PC-3 (cell line): Measurements from ENCODE around the gene NFIX. TPM values are rescaled to one million over a fixed set of nuclear protein-coding genes. Genes with fewer than 3 reads are reported as not detected.
A peak's percentile ranks its signal among the peaks of the same experiment; 100 is the strongest.

Source experiments
- ATAC-seq: fragments of 200-7000 bp; cut with Tn5 transposase; 2 replicates; pipeline ENCODE4 v1.9.1; 2020; ENCODE audit warnings: mild to moderate bottlenecking, moderate library complexity
- BruUV-seq: library from RNA; stranded (reverse); fragments of 400-500 nt; replicated peaks from 2 replicates; lab custom pipeline; 2021; lab: Mats Ljungman, UMichigan
- CTCF ChIA-PET: fragments of 300-600 bp; sonication (Branson Sonifier 250); formaldehyde crosslinking; loops from one replicate; lab custom pipeline; 2022; ENCODE audit warnings: antibody characterized with exemption; lab: Charles Lee
- POLR2A ChIA-PET: fragments of 300-600 bp; sonication (Branson Sonifier 250); formaldehyde crosslinking; loops from one replicate; lab custom pipeline; 2022; ENCODE audit warnings: antibody characterized with exemption; ENCODE audit not compliant: unreplicated experiment; lab: Charles Lee
- DNase-seq: peaks from one replicate; pipeline ENCODE4 v3.0.0-alpha.2; 2015
- H2AFZ ChIP-seq: fragments of 300-600 bp; sonication (generic); 2 replicates; pipeline ENCODE4 v1.6.0; 2016; ENCODE audit warnings: antibody characterized with exemption, low read length
- H3F3A ChIP-seq: fragments of 300-600 bp; sonication (generic); one replicate; pipeline ENCODE4 v1.6.0; 2017; ENCODE audit warnings: antibody characterized with exemption, low read length, control low read depth, mild to moderate bottlenecking; ENCODE audit not compliant: unreplicated experiment
- H3K27ac ChIP-seq: fragments of 300-600 bp; sonication (generic); 2 replicates; pipeline ENCODE4 v1.5.1; 2016; ENCODE audit warnings: mild to moderate bottlenecking, low read length
- H3K27me3 ChIP-seq: fragments of 300-600 bp; sonication (generic); 2 replicates; pipeline ENCODE4 v1.6.1; 2016; ENCODE audit warnings: low read length, mixed read lengths
- H3K36me3 ChIP-seq: fragments of 300-600 bp; sonication (generic); 2 replicates; pipeline ENCODE4 v1.6.1; 2016; ENCODE audit warnings: low read depth, mixed run types, low read length, mixed read lengths
- H3K4me1 ChIP-seq: fragments of 300-600 bp; sonication (generic); 2 replicates; pipeline ENCODE4 v1.5.1; 2016; ENCODE audit warnings: low read length; ENCODE audit not compliant: insufficient read depth
- H3K4me2 ChIP-seq: fragments of 300-600 bp; sonication (generic); 2 replicates; pipeline ENCODE4 v1.6.0; 2016; ENCODE audit warnings: low read length
- H3K4me3 ChIP-seq: fragments of 300-600 bp; sonication (generic); 2 replicates; pipeline ENCODE4 v1.5.1; 2016; ENCODE audit warnings: mild to moderate bottlenecking, low read length, mixed read lengths
- H3K79me2 ChIP-seq: fragments of 300-600 bp; sonication (generic); 2 replicates; pipeline ENCODE4 v1.6.1; 2017; ENCODE audit warnings: low read length, mixed read lengths
- H3K9ac ChIP-seq: fragments of 300-600 bp; sonication (generic); 2 replicates; pipeline ENCODE4 v1.6.0; 2016; ENCODE audit warnings: mild to moderate bottlenecking, low read length
- H3K9me2 ChIP-seq: fragments of 300-600 bp; sonication (generic); replicated peaks from 2 replicates; pipeline ENCODE4 v1.6.1; 2016; ENCODE audit warnings: mixed run types, low read length, mixed read lengths
- H3K9me3 ChIP-seq: fragments of 300-600 bp; sonication (generic); 2 replicates; pipeline ENCODE4 v1.6.1; 2016; ENCODE audit warnings: low read length, mixed read lengths
- H4K20me1 ChIP-seq: fragments of 300-600 bp; sonication (generic); 2 replicates; pipeline ENCODE4 v1.6.1; 2016; ENCODE audit warnings: low read length, mixed read lengths
- EZH2 ChIP-seq: fragments of 300-600 bp; sonication (generic); IDR thresholded peaks from one replicate; pipeline ENCODE4 v1.6.1; 2017; ENCODE audit warnings: antibody characterized with exemption, mild to moderate bottlenecking, low read length; ENCODE audit not compliant: unreplicated experiment
- EZH2phosphoT487 ChIP-seq: fragments of 300-600 bp; sonication (generic); IDR thresholded peaks from 2 replicates; pipeline ENCODE4 v1.6.1; 2018; ENCODE audit warnings: mild to moderate bottlenecking, antibody characterized with exemption, low read length, borderline replicate concordance
- intact Hi-C: fragments of 100-400 bp; cut with micrococcal nuclease; formaldehyde crosslinking; loops from 2 replicates; pipeline ENCODE4 v1.9.0; 2023
- total RNA-seq: library from RNA; depleted of rRNA; stranded (reverse); fragments of >200 nt; gene quantifications from 2 replicates; pipeline ENCODE4 v1.2.3, GENCODE V29; 2014
- TF ChIP-seq, protein P1 (sequence below): fragments of 300-600 bp; sonication (generic); conservative IDR thresholded peaks from 2 replicates; pipeline ENCODE4 v1.5.1; 2017; ENCODE audit warnings: antibody characterized with exemption, low read depth, mild to moderate bottlenecking, low read length

Gene NFIX
- total RNA-seq, 1 experiment from 2014 or later = 43.3 TPM

DNA sequence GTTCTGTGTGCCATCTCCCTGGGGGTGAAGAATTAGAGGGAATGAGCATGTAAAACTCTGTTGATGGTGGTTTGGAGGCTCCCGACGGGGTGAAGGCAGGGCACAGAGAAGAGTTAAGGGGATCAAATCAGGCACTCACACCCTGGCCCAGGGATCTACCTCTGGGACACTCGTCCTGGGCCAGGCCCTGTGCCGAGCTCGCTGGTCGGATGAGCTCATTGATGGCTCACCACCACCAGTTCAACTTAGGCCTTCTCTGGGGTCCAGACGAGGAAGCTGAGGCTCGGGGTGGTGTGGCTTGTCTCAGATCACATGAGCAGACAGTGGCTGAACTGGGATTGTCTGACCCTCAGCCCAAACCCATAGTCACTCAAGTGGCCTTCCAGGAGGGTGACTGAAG, 124.4 kb downstream of the NFIX start:
- Histone ChIP-seq H3K9me3 (no peaks in the 10 kb centered on the region), H3K9ac (no peak overlapping the region), H3K4me1 (peaks cover 38% of the 10 kb centered on the region), H3F3A (peaks cover 4% of the 10 kb centered on the region), H4K20me1 (peaks cover 49% of the 10 kb centered on the region), H3K4me3 (peak overlapping the region; percentile 93), H2AFZ (no peak overlapping the region), H3K79me2 (peaks cover 86% of the 10 kb centered on the region), H3K27me3 (no peaks in the 10 kb centered on the region), H3K36me3 (peaks cover 22% of the 10 kb centered on the region; the same call in 1 of the 2 replicates), H3K27ac (no peak overlapping the region), H3K4me2 (peak overlapping the region; percentile 85), H3K9me2 (no peaks in the 10 kb centered on the region)
- no peak for DNase-seq
- TF ChIP-seq, protein P1, sequence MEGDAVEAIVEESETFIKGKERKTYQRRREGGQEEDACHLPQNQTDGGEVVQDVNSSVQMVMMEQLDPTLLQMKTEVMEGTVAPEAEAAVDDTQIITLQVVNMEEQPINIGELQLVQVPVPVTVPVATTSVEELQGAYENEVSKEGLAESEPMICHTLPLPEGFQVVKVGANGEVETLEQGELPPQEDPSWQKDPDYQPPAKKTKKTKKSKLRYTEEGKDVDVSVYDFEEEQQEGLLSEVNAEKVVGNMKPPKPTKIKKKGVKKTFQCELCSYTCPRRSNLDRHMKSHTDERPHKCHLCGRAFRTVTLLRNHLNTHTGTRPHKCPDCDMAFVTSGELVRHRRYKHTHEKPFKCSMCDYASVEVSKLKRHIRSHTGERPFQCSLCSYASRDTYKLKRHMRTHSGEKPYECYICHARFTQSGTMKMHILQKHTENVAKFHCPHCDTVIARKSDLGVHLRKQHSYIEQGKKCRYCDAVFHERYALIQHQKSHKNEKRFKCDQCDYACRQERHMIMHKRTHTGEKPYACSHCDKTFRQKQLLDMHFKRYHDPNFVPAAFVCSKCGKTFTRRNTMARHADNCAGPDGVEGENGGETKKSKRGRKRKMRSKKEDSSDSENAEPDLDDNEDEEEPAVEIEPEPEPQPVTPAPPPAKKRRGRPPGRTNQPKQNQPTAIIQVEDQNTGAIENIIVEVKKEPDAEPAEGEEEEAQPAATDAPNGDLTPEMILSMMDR = no peak
- TF ChIP-seq EZH2 = no peak
- no peak for TF ChIP-seq EZH2phosphoT487
- ChIA-PET CTCF (interaction anchor here (0.5 kb wide), 1 partner anchor 56 kb away, joined by 5 read pairs; no protein-coding TSS in a partner anchor), POLR2A (interaction anchor here (0.6 to 0.7 kb wide), 2 partner anchors 57 to 185 kb away, joined by 4 to 8 read pairs; no protein-coding TSS in a partner anchor)
- BruUV-seq = no TSS peak
- intact Hi-C loops = no loop called here
- no peak for ATAC-seq

DNA sequence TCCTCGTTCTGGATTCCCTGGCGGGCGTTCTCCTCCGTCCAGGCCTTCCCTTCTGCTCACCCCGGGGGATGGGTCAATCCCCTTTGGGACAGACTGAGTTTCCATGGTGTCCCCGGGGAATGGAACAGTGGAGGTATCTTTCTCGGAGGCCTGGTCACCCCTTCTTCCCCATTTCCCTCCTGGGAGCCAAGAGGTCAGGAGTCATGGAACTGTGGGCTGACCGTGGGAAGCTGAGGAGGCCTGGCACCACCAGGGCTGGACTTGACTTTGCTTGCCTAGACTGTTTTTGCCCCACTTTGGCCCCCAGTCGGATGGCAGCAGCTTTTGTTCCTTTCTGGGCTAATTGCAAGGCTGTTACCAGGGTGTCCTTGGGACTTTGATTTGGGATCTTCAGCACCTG, 124.8 kb downstream of the NFIX start:
- Histone ChIP-seq H3K36me3 (peaks cover 18% of the 10 kb centered on the region; the same call in 1 of the 2 replicates), H3K9me3 (no peaks in the 10 kb centered on the region), H3K4me3 (peak overlapping the region; percentile 93; the same call in 1 of the 2 replicates), H4K20me1 (peaks cover 50% of the 10 kb centered on the region), H3F3A (peaks cover 4% of the 10 kb centered on the region), H3K4me2 (peak overlapping the region; percentile 85), H3K27me3 (no peaks in the 10 kb centered on the region), H2AFZ (no peak overlapping the region), H3K79me2 (peaks cover 86% of the 10 kb centered on the region), H3K4me1 (peaks cover 34% of the 10 kb centered on the region), H3K27ac (no peak overlapping the region), H3K9me2 (no peaks in the 10 kb centered on the region), H3K9ac (no peak overlapping the region)
- BruUV-seq = no TSS peak
- POLR2A ChIA-PET = interaction anchor here (0.6 kb wide), 1 partner anchor 186 kb away, joined by 4 read pairs; no protein-coding TSS in a partner anchor
- DNase-seq = no peak
- ATAC-seq = no peak
- intact Hi-C loops = no loop called here
- TF ChIP-seq, protein P1 = no peak
- TF ChIP-seq EZH2phosphoT487 = no peak
- no peak for TF ChIP-seq EZH2
- CTCF ChIA-PET = interaction anchor here (0.5 kb wide), 1 partner anchor 56 kb away, joined by 5 read pairs; no protein-coding TSS in a partner anchor

DNA sequence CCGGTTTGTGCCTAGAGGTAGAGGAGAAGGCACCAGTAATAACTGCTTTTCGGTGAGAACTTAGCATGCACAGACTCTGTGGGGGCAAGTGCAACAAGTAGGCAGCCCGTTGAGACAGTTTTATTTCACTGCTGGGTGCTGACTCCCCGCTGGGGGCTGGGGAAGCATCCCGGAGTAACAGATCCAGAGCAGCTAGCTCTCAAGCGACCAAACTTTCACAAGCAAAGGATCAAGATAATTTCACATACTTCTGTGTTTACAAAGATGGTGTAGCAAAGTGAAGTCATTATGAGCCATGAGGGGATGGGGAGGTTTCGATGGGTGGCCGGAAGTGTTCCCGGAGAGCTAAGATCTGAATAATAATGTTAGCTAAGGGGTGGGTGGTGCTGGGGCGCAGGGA, 125.5 kb downstream of the NFIX start:
- CTCF ChIA-PET = no interaction called here
- Histone ChIP-seq H3K4me1 (peaks cover 26% of the 10 kb centered on the region), H2AFZ (no peak overlapping the region), H3K27ac (peak overlapping the region; percentile 16), H3K36me3 (peaks cover 18% of the 10 kb centered on the region; the same call in 1 of the 2 replicates), H3K9me3 (no peaks in the 10 kb centered on the region), H4K20me1 (peaks cover 52% of the 10 kb centered on the region), H3F3A (peaks cover 4% of the 10 kb centered on the region), H3K4me2 (peak overlapping the region; percentile 85), H3K9me2 (no peaks in the 10 kb centered on the region), H3K27me3 (no peaks in the 10 kb centered on the region), H3K4me3 (peak overlapping the region; percentile 28), H3K9ac (no peak overlapping the region), H3K79me2 (peaks cover 86% of the 10 kb centered on the region)
- no peak for ATAC-seq
- POLR2A ChIA-PET = no interaction called here
- intact Hi-C loops = no loop called here
- no TSS peak for BruUV-seq
- no peak for DNase-seq
- TF ChIP-seq EZH2 (no peak), EZH2phosphoT487 (no peak)
- TF ChIP-seq, protein P1 = no peak
